M059J (cell line): ENCODE measurements around the gene HAUS7. TPM values are rescaled to one million over a fixed set of nuclear protein-coding genes. Genes with fewer than 3 reads are reported as not detected.

ENCODE experiments used
- DNase-seq: peaks from one replicate; pipeline ENCODE4 v3.0.0-alpha.2; 2012; ENCODE audit warnings: low read depth
- total RNA-seq: library from RNA; depleted of rRNA; stranded (reverse); fragments of >200 nt; shearing (Covaris generic); gene quantifications from 2 replicates; pipeline ENCODE4 v1.2.3, GENCODE V29; 2014

The HAUS7 gene
- total RNA-seq, 1 experiment from 2014 or later = 85.3 TPM

DNA sequence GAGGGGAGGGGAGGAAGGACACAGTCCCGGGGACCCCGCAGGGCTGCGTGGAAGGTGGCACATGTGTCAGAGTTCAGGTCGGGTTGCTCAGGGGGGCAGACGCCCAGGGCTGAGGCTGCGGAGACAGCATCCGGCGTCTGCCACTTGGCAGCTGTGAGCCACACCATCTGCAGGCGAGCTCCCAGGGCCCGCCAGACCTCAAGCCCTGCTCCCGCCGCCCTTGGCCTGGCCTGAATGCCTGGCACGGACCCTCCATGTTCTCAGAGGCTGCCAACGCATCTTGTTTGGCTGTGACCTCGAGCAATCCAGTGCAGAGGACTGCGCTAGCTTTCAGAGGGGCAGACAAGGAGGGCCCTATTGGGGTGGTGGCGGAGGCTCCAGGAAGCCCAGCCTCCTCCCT, 29.5 kb upstream of the HAUS7 start:
- DNase-seq = no peak

DNA sequence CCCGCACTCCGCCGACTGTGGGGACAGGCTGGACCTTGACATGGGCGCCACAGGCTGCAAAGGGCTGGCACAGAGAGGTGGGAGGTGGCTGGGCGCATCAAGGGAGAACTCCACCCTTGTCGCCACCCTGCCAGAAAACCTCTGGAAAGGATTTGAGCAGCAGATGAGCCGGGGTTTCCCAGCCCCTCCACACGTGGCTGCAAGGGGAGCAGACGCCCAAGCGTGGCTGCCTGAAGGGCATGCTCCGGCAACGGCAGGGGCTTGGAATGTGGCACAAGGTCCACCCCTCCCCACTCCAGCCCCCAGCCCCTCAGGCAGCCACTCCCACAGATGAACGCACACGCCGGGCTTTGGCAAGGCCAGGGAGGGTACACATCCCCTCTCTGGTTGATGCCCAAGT, 29.0 kb upstream of the HAUS7 start:
- DNase-seq = no peak

DNA sequence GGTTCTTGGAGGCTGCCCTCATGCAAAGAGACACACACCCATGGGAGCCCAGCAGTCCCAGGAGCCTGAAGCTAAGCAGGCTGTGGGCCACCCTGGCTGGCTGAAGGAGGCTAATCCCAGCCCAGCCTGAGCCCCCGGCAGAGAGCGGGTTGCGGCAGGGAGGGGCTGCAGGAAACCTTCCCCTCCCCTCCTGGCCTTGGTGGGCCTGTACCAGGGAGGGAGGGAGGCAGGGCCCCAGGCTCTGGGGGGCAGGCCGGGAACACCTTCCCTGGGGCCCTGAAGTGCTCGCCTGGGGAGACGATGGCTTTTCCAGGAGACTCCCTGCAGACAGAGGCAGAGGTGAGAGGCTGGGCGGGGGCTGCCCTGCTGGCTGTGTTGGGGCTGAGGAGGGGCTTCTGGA, 28.1 kb upstream of the HAUS7 start:
- no peak for DNase-seq

DNA sequence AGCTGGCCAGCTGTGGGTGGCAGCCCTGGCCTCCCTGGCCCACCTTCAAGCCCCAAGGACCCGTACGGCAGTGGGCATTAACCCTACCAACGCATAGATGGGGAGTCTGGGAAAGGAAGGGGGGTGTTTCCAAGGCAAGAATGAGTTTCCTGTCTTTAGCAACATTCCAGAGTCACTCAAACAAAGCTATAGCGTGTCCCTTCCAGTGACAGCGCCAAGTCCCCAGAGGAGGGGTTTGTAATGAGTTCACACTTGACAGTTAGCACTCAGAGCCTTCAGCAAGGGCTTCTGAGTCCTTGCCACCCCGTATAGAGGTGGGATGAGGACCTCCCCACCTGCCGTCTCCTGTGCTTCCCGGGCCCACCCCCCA, 26.2 kb upstream of the HAUS7 start:
- no peak for DNase-seq

DNA sequence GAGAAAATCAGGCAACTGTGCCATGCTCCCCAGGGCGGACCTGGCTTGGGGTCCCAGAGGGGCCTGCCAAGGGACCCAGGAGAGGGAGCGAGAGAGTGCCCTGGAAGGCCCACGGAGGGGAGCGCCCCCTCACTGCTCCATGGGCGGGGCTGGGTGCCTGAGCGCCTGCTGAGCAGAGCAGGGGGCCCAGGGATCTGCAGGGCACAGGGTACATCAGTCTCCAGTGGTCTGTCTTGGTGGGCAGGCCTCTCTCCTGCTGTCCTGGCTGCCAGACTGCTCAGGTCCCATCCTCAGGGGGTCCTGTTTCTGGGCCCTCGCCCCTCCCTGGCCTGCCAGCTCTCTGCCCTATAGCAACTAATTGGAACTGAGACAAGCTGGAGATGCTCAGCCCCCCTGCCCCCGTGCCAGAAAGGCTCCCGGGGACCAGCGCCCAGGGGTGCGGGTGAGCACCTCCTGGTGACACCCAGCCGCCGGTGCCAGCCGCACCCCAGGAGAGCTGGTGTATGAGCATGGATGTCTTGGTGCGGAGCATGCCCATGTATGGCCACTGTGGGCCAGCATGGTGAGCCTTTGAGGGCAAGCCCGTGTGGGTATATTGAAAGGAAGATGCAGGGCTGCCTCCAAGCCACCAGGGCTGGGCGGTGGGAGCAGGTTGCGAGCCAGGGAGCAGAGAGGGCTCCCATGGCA, 25.7 kb upstream of the HAUS7 start:
- no peak for DNase-seq

DNA sequence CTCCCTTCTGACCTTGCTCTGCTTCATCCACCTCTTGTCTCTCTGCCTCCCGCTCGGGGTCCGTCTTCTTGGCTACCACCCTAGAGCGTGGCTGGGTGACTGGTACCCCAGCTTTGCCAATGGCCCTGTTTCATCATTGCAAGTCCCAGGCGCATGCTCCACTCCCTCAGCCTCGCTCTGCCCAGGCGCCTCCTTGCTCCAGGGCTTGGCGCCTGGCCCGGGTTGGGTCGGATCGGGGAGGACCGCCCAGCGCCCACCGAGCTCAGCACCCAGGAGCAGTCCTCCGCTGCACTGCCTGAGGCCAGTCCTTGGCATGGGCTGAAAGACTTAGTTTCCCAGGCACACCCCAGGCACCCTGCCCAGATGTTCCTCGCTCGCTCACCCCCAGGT, 25.0 kb upstream of the HAUS7 start:
- peak; percentile 53 for DNase-seq

DNA sequence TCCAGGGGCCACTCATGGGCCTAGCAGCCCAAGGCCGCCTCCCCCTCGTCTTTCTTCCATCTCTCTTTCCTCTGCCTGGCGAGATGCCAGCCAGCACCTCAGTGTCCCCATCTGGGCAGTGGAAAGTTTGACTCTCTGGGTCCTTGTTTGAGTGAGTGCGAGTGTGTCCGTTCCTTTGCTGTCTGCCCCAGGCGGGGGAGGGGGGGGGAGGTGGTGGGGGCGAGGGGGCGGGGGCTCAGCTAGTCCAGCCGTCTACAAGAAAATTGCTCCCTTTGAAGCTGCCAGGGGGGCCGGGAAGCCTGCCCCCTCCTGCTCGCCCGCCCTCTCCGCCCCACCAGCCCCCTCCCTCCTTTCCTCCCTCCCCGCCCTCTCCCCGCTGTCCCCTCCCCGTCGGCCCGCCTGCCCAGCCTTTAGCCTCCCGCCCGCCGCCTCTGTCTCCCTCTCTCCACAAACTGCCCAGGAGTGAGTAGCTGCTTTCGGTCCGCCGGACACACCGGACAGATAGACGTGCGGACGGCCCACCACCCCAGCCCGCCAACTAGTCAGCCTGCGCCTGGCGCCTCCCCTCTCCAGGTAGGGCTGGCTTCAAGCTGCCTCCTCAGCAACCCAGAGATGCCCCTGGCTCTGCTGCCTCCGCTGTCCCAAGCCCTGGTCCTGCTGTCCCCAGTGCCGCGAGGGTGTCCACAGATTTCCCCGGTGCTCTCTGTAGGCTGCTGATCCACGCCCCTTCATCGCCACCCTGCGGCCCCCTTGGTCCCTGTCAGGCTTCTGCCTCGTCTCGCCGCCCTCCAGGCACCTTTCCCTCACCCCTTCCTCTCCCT, 24.4 kb upstream of the HAUS7 start, which contains the start of gene BGN:
Gene BGN (plus strand): TSS at position 440 of the 821 bp plus-strand sequence. CDS start 9,652 bp downstream, outside the sequence.
- DNase-seq = peak; percentile 74

DNA sequence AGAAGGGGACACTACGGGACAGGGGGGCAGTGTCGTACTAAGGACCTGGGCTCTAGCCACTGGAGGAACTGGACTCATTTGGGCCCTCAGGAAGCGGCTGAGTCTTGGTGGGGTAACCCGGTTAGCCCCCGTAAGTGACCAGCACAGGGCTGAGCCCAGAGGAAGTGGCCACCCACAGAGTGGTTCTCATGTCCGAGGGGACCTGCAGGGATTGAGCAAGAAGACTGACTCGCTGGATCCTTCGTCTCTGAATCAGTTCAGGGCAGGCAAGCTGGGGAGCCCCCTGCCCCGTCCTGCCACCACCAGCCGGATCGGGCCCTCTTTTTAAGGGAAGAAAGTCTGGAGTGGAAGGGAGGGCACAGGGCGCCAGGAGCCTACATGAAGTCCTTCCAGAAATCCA, 23.7 kb upstream of the HAUS7 start:
- DNase-seq = no peak

DNA sequence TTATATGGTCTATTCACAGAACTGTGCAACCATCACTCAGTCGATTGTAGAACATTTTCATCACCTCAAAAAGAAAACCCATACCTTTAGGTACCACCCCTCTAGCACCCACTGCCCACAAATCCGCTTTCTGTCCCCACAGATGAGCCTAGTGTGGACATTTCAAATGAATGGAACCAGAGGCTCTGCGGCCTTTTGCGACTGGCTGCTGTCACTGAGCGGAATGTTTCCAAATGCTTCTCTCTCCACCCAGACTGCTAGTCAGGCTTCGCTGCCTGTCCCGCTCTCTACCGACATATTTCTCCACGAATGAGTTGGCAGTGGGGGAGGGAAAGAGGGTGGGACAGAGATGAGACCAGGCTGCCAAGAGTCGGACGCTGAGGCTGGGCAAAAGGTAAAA, 22.7 kb upstream of the HAUS7 start:
- DNase-seq = no peak

DNA sequence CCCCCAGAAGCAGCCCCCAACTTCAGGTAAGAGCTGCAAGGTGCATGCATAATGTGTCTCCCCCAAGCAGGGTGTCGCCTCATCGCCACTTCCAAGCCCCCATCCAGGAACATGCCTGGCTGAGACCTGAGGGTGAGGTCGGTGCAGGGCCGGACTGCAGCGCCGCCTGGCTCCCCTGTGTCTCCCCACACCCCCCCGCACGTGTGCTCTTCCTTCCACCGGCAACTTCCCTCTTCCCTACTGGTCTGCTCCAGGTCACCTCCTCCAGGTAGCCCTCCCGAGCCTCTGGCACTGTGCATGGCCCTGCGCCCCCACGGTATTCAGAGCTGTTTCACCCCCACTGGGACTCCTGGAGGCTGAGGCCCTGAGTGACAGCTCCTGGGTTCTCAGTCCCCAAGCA, 22.2 kb upstream of the HAUS7 start:
- no peak for DNase-seq

DNA sequence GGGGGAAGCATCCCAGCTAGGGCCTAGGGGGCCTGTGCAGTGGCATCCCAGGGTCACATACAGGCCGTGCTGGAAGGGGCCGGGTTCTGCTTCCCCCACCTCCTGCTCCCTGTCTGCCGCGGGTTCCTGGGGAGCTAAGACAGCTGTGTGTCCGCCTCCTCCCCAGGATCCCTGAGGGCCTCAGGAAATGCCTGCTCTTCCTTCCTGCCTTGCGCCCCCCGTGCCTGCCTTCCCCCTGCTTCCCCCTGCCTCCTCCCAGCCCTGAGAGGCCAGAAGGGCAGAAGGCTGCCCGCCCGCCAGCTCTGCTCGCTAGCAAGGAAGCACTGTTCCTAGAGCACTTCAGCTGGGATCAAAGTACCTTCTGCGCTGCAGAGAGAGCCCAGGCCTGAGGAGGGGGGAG, 21.5 kb upstream of the HAUS7 start:
- DNase-seq = no peak

DNA sequence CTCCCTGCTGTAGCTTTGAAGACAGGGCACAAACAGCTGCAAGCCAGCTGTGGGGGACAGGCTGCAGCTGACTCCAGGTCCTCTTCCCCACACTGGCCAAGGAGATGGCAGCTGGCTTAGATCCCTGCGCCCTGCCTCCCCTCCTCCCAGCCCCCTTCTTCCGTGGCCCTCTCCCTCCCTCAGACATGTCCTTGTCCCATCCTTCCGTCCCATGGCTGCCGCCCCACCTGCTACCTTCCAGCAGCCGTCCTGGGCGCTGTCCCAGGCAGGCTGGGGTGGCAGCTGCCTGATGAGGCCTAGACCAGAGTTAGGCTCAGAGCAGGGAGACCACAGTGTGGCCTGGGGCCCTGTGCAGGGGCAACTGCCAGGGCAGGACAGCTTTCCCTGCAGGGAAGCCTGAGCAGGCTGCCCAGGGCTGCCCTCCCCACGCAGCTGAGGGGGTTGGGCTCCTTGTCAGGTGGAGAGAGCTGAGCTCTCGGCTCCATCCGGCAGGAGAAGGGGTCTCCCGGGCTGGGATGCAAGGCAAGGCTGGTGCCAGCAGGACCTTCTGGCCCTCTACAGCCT, 21.1 kb upstream of the HAUS7 start:
- DNase-seq = no peak

DNA sequence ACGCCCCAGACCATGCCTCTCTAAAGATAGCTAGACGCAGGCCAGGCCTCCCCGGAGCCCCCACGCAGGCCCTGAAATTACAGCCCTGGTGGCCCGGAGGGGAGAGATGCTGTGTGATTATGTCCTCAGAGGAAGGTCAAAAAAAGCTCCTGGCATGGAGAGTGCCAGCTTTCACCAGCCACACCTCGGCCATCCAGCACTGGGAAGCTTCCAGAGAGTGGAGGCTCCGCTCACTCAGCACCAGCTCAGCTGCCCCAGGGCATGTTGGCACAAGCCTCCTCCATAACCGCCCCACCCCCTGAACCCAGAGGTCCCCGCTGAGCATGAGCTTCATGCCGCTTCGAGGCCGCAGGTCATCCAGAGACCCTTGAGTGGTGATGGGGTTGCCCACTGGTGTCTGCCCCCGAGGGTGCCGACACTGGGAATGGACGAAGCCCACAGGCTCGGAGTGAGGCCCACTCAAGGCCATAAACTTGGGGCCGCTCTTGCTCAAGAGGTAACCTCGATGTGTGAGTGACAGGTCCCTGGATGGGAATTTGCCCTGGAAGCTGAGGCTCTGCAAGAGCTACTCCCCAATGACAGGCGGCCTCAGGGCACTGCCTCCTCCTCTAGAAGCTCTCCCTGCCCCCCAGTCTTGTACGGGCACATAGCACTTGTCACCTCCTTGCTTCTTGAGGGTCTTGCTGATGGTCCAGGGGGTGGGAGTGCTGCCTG, 20.0 kb upstream of the HAUS7 start:
- peak; percentile 62 for DNase-seq

DNA sequence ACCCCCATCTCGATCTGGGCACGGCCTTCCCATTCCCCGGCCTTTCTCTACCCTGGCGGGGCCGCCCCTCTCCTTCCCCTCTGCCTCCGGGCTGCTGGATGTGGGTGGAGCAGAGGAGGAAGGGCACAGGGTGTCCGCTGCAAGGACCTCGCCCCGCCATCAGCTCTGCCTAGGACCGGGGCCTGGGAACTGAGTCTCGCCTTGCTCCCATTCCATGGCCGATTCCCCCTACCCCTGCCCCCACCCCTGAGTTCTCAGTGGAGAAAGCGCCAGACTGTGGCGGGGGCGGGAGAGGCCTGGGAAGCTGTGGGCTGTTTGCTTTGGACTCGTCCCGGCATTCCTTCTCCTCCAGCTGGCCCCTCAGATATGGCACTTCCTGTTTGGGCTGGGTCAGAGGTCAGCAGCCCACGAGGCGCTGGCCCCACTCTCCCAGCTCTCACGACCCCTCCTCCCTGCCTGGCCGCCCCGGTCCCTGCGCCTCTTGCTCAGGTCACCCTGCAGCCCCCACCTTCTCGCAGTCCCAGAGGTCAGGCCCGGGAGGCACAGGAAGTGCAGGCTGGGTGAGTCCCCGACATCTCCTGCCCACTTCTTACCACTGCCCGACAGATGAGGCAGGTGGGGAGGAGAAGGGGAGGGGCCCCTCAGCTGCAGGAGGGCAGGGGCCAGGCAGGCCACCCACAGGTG, 18.0 kb upstream of the HAUS7 start:
- no peak for DNase-seq

DNA sequence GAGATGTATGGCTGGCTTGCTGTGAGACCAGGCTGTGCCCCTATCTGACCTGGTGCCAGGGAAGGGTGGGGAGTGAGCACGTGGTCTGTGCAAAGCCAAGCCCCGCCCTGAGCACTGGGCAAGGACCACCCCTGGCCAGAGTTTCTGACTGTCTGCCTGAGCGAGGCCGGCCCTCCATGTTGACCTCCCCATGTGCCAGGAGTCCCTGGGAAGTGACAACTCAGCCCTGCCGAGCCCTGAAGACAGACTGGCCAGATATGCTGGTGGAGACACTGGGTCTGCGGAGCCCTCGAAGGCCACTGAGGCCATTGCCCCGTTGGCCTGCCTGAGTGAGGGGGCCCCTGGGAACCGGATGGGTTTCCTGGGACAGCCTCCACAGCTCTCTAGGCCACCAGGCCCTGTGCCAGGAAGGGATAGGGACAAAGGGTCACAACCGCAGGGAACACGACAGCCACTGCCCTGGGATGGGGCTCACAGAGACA, 17.3 kb upstream of the HAUS7 start:
- no peak for DNase-seq

DNA sequence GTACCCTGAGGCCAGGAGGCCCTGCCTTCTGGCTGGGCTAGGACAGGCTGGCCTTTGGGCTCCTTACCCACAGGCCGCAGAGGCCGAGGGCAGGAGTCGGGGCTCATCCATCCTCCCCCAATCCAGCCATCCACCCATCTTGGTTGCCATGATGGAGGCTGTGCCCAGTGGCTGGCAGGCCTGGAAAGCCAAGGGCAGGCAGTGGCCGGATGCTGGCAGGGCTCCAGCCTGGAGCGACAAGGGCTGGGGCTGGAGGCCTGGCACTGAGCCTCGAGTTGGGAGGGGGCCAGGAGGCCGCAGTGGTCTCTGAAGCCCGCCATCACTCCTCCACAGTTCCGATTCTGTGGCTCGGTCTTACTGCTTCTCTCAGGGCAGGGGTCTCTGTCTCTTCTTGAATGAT, 15.8 kb upstream of the HAUS7 start:
- no peak for DNase-seq

DNA sequence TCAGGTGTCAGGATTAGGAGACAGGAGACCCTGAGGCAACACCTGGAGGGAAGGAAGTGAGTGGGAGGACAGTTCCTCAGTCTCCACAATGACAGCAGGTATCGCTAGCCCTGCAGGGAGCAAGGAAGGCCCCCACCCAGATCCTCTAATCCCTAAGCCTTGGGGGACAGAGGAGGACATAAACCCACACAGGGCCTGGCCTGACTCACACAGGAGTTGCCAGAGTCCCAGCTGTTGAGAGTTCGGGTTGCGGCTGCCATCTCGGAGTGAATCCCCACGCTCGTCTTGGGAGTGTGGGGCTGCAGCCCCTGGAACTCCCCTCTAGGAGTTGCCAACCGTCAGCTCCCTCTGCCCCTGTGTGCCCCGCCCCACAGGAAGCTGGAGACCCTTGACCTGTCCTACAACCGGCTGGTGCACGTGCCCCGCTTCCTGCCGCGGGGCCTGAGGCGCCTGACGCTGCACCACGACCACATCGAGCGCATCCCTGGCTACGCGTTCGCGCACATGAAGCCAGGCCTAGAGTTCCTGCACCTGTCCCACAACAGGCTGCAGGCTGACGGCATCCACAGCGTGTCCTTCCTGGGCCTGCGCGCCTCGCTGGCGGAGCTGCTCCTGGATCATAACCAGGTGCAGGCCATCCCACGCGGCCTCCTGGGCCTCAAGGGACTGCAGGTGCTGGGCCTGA, 15.2 kb upstream of the HAUS7 start:
- no peak for DNase-seq

DNA sequence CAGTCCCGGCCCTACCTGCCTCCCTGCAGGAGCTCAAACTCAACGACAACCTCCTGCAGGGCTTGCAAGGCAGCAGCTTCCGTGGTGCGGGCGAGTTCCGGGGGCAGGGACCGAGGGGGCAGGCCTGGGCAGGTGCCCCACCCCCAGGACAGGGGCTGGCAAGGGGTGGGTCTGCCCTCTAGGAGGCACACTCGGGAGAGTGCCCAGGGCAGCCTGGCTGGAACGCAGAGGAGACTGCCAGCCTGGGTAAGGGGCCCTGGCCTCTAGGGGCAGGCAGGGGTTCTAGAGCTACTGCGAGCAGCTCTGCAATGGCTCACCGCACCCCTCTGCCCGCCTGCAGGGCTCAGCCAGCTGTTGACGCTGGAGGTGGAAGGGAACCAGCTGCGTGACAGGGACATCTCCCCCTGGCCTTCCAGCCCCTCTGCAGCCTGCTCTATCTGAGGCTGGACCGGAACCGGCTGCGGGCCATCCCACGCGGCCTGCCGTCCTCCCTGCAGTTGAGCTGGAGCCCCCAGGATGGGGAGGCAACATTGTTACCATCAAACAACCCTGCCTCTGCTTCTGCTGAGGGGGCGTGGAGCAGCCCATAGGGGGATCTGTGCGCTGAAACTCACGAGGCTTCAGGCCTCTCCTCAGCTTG, 12.1 kb upstream of the HAUS7 start:
- DNase-seq = no peak

DNA sequence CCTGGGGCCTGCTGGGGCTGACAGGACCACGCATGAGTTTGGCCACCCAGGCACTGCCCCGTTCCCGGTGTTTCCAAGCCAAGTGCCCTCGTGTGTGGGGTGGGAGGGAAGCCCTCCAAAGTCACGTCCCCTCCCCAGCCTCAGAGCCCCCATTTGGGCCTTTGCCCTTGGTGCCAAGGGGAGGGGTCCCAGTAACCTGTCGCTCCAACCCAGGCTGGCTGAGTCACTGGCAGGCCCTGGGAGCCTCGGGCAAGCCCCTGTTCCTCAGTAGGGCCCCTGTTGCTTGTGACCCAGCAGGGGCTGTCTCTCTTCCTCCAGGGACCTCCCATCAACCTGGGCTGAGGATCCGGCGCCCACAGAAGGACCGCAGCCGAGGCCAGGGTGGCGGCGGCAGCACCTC, 10.7 kb upstream of the HAUS7 start:
- no peak for DNase-seq

DNA sequence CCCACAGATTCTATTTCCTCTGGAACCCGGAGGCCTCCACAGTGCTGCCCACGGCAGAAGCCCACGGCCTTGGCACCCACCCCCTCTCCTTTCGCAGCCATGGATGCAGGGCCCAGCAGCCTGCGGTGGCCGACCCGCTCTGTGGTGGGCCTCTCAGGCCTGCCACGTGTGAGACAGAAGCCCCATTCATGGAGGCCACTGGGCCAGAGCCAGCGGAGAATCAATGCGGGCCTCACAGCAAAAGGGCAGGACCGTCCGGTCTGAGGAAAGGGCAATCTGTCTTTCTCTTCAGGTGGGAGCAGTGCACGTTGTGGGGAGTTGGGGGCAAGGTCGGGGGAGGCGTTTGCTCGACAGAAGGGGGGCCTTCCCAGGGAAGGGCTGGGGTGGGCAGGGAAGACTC, 8.4 kb upstream of the HAUS7 start:
- DNase-seq = no peak

DNA sequence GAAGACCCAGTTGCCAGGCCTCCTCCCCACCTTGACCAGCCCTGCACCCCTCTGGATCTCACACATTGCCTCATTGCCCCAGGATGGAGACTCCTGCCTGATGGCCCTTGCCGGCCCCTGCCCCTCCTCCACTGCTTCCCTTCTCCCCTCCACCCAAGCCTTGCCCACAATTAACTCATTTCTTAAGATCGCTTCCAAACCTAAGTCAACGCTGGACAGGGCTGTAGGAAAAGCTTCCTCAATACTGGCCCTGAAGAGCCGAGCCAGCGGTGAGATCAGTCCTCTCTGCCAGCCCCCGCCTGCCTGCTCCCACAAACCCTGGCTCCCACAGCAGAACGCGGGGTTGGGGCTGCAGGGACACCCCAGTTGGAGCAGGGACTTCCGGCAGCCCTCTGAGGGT, 7.5 kb upstream of the HAUS7 start:
- no peak for DNase-seq
